ENCODE measurements around the gene BICD1.
"Not testable (repeated sequence)": the region's sequence is repeated elsewhere in the genome, so short reads cannot be mapped to it uniquely, and the experiment has no call there.

BICD1 gene

GRCh38 chr12:32249777-32250176 is 143.1 kb downstream of the BICD1 start:
- no peak for DNase-seq

- no peak for DNase-seq
Observed at GRCh38 chr12:32252199-32253073, 145.8 kb downstream of the BICD1 start.

GRCh38 chr12:32253154-32253790 is 146.6 kb downstream of the BICD1 start:
- DNase-seq, result no peak

GRCh38 chr12:32254260-32254956 is 147.8 kb downstream of the BICD1 start:
- no peak for DNase-seq

GRCh38 chr12:32255588-32255987 is 148.9 kb downstream of the BICD1 start:
- no peak for DNase-seq

- DNase-seq, result no peak
Observed at GRCh38 chr12:32257695-32258496, 151.2 kb downstream of the BICD1 start.

- no peak for DNase-seq
Observed at GRCh38 chr12:32260696-32261095, 154.0 kb downstream of the BICD1 start.

GRCh38 chr12:32261638-32262037 is 155.0 kb downstream of the BICD1 start:
- no peak for DNase-seq

GRCh38 chr12:32264961-32265360 is 158.3 kb downstream of the BICD1 start:
- DNase-seq, result no peak

GRCh38 chr12:32265456-32265855 is 158.8 kb downstream of the BICD1 start:
- DNase-seq, result no peak

- DNase-seq, result no peak
Observed at GRCh38 chr12:32265951-32266350, 159.3 kb downstream of the BICD1 start.

GRCh38 chr12:32266756-32267155 is 160.1 kb downstream of the BICD1 start:
- DNase-seq, result no peak

GRCh38 chr12:32270818-32271710 is 164.4 kb downstream of the BICD1 start:
- no peak for DNase-seq

- no peak for DNase-seq
Observed at GRCh38 chr12:32272465-32272864, 165.8 kb downstream of the BICD1 start.

- no peak for DNase-seq
Observed at GRCh38 chr12:32273063-32273522, 166.4 kb downstream of the BICD1 start.

- no peak for DNase-seq
Observed at GRCh38 chr12:32273712-32274111, 167.1 kb downstream of the BICD1 start.

- no peak for DNase-seq
Observed at GRCh38 chr12:32274665-32275064, 168.0 kb downstream of the BICD1 start.

- not testable (repeated sequence) for DNase-seq
Observed at GRCh38 chr12:32275520-32275919, 168.9 kb downstream of the BICD1 start.

GRCh38 chr12:32277774-32278173 is 171.1 kb downstream of the BICD1 start:
- no peak for DNase-seq

GRCh38 chr12:32281098-32281497 is 174.5 kb downstream of the BICD1 start:
- no peak for DNase-seq

GRCh38 chr12:32284561-32284960 is 177.9 kb downstream of the BICD1 start:
- no peak for DNase-seq

- DNase-seq, result no peak
Observed at GRCh38 chr12:32285021-32285420, 178.4 kb downstream of the BICD1 start.

All from activated CD4-positive, CD25-positive, alpha-beta regulatory T cell treated with anti-CD3 and anti-CD28 coated beads, Interleukin-2, amount 50 U/mL, for 72 hours (primary cell).